GM12891 (cell line): ENCODE measurements around the gene ZNF3.

Experiments
- DNase-seq: peaks from one replicate; pipeline ENCODE4 v3.0.0; 2011; ENCODE audit warnings: low spot score; ENCODE audit not compliant: insufficient read length
- FAIRE-seq: peaks from 2 replicates; lab custom pipeline; 2011; peaks lifted over from hg19 to GRCh38; lab: Jason Lieb, UNC
- PAX5 ChIP-seq: IDR thresholded peaks from 2 replicates; pipeline ENCODE4 v1.6.1; 2011; ENCODE audit warnings: low read length, moderate library complexity, mild to moderate bottlenecking; ENCODE audit not compliant: insufficient read depth, severe bottlenecking
- POLR2A ChIP-seq: IDR thresholded peaks from 2 replicates; pipeline ENCODE4 v1.6.1; 2011; ENCODE audit warnings: low read depth, low read length, control low read depth
- POLR2AphosphoS5 ChIP-seq: IDR thresholded peaks from 2 replicates; pipeline ENCODE4 v1.6.1; 2011; ENCODE audit warnings: low read depth, low read length, control low read depth
- POU2F2 ChIP-seq: IDR thresholded peaks from 2 replicates; pipeline ENCODE4 v1.6.1; 2011; ENCODE audit warnings: low read depth, mild to moderate bottlenecking, control low read depth, low read length, moderate library complexity
- SPI1 ChIP-seq: IDR thresholded peaks from 2 replicates; pipeline ENCODE4 v1.6.1; 2011; ENCODE audit warnings: low read depth, low read length, control low read depth
- TAF1 ChIP-seq: IDR thresholded peaks from 2 replicates; pipeline ENCODE4 v1.6.1; 2011; ENCODE audit warnings: low read depth, low read length, control low read depth

Gene ZNF3

GRCh38 chr7:100098913-100099312 is 17.4 kb upstream of the ZNF3 start:
- TF ChIP-seq POLR2A = no peak; the same call in 1 of the 2 replicates
- no peak for TF ChIP-seq POU2F2
- no peak; the same call in 1 of the 2 replicates for TF ChIP-seq POLR2AphosphoS5
- no peak for TF ChIP-seq SPI1
- no peak for TF ChIP-seq TAF1
- no peak for TF ChIP-seq PAX5
- FAIRE-seq = no peak

DNA sequence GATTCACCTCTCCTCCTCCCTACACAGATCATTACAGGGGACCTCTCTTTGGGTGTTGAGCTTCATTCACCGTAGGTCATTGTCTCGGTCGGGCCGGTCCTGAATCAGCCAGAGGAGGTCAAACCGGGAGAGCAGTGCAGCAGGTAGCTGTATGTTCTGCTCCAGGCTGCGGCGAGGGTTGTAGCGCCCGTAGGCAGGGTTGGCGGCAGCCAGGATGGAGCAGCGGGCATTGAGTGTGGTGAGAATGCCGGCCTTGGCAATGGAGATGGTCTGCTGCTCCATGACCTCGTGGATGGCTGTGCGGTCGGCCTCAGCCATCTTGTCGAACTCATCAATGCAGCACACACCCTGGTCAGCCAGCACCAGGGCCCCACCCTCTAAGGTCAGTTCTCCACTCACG is 14.2 kb upstream of the ZNF3 start:
- DNase-seq (no peak), FAIRE-seq (no peak)
- TF ChIP-seq PAX5 = no peak

More at GRCh38 chr7:100098913-100099312, 17.4 kb upstream of the ZNF3 start:
- DNase-seq = no peak

DNA sequence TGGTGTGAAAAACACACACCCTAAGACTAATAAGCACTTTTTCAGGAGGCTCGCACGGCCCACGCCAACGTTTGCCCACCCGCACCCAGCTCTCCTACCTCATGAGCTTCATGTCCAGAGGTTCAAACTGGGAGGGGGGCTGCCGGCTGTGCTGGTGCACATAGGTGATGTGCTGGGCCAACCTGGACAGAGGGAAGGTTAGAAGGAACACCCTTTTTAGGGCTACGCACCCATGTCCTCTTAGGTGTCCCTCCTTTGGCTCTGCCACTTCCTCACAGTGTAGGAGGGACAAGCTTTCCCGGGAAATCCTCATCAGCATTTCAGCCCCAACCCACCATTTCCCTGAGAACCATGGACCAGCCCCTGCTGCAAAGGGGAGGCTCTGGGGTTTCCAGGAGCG is 13.8 kb upstream of the ZNF3 start:
- DNase-seq = no peak
- no peak for FAIRE-seq
- peak; percentile 55 for TF ChIP-seq POLR2AphosphoS5
- TF ChIP-seq TAF1 = no peak

DNA sequence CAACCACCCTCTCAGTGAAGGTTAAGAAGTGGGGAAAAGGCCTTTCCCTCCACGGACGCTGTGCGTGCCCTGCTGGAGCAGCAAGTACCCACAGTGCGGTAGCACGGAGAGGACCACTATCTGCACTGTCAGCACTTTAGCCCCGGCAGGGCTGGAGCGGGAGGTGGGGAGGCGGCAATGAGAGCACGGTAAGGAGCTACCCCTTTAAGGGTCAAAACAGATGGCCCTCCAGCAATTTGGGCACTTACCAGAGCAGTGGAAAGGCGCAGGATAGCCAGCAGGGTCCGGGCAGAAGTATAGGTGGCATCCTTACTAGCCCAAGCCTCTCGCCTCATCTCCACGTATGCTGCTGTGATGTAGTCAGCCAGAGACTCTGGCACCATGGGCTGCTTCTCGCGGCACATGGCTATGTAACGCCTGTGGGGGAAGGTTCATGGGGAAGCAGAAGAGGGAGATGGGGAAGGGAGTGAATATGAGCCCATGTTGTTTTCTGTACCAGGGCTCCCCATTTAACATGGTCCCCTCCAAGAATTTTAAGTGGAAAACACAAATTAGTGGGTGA is 12.5 kb upstream of the ZNF3 start:
- TF ChIP-seq POLR2A (no peak), POLR2AphosphoS5 (peak; percentile 76; the same call in 1 of the 2 replicates)
- FAIRE-seq = no peak
- DNase-seq = no peak

DNA sequence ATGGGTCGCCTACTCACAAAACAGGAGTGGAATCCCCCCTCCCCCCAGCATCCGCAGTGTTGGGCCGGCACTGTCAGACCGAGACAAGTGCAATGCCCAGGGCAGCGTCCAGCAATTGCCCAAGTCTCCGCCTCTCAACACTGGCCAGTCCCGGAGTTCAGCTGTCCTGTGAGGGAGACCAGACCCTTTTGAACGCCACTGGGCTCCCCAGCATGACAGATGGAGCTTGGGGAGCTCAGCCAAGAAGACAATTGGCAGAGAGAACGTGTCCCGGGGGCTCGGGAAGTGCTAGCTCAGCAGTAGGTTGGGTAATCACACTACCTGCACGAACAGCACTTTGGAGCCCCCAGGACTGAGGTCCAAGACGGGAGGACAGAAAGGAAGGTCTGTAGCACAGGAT is 12.0 kb upstream of the ZNF3 start:
- TF ChIP-seq POU2F2 (no peak), POLR2A (no peak; the same call in 1 of the 2 replicates), PAX5 (no peak), TAF1 (no peak), SPI1 (no peak), POLR2AphosphoS5 (no peak)
- DNase-seq (no peak), FAIRE-seq (no peak)

GRCh38 chr7:100093054-100093453 is 11.5 kb upstream of the ZNF3 start:
- DNase-seq = no peak

DNA sequence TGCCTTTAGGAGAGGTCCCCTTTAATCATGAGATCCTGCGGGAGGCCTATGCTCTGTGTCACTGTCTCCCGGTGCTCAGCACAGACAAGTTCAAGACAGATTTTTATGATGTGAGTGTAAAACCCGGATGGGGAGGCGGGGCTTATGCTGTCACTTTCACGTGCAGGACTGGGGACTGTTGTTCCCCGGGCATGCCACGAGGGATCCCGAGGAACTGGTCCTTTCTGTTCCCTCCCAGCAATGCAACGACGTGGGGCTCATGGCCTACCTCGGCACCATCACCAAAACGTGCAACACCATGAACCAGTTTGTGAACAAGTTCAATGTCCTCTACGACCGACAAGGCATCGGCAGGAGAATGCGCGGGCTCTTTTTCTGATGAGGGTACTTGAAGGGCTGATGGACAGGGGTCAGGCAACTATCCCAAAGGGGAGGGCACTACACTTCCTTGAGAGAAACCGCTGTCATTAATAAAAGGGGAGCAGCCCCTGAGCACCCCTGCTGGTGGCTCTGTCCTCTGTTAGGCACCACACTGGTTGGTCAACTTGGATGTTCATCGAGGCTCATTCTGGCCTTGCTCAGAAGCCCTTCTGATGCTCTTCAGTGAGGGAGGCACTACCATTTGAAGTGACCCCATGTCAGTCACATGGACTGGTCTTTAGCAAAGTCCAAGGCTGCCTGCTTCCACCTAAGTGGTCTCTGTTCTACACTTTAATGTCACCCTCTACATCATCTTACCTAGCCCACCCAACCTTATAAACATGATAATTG is 10.1 kb upstream of the ZNF3 start:
- FAIRE-seq (no peak), DNase-seq (no peak)
- TF ChIP-seq POU2F2 (peak; percentile 71; the same call in 1 of the 2 replicates), SPI1 (no peak), POLR2A (peak; percentile 65; the same call in 1 of the 2 replicates), PAX5 (no peak), POLR2AphosphoS5 (peak; percentile 83)

More at GRCh38 chr7:100093054-100093453, 11.5 kb upstream of the ZNF3 start:
- TF ChIP-seq POU2F2 (no peak), POLR2A (no peak; the same call in 1 of the 2 replicates), POLR2AphosphoS5 (0 out of 2 replicates have a peak, but pooled peaks have one; percentile 67)
- no peak for FAIRE-seq

DNA sequence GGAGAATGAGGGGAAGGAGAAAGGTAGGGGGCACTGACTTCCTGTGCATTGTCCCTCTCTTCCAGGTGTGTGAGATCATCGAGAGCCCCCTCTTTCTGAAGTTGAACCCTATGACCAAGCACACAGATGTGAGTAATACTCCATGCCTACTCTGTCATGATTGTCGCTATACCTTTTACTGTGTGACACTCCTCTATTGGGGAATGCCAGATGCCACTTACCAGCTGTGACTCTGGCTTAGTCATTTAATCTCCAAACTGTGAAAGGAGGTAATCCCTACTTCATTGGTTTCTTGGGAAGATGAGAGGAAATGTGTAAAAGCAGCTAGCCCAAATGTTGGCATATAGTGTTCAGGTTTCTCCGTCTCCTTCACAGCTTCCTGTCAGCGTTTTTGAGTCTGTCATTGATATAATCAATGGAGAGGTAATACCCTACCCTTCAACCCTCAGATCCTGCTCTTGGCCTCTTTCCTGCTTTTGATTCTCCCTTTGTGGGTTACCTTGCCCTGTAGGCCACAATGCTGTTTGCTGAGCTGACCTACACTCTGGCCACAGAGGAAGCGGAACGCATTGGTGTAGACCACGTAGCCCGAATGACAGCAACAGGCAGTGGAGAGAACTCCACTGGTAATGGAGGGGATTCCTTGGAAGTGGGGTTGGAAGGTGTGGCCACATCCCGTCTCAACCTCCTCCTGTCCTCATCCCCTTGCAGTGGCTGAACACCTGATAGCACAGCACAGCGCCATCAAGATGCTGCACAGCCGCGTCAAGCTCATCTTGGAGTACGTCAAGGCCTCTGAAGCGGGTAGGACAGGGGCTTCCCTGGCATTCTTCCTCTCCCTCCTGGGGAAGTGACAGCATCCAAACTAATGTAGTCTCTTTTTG is 9.2 kb upstream of the ZNF3 start:
- DNase-seq (no peak), FAIRE-seq (no peak)
- TF ChIP-seq PAX5 (no peak), TAF1 (no peak)

GRCh38 chr7:100089458-100090196 is 8.1 kb upstream of the ZNF3 start:
- DNase-seq (no peak), FAIRE-seq (no peak)
- no peak for TF ChIP-seq POLR2AphosphoS5
- TF ChIP-seq POU2F2 = no peak
- TF ChIP-seq POLR2A = no peak
- TF ChIP-seq SPI1 = no peak
- TF ChIP-seq PAX5 = no peak
- TF ChIP-seq TAF1 = no peak
